Neutrophil (primary cell): Measurements from ENCODE around the gene HEMK1.

ENCODE experiments used
- H3K27ac ChIP-seq: fragments of 200-600 bp; sonication (generic); 2 replicates; pipeline ENCODE4 v1.5.1; 2016; ENCODE audit warnings: mild to moderate bottlenecking, moderate library complexity
- H3K27me3 ChIP-seq: fragments of 200-600 bp; sonication (generic); 2 replicates; pipeline ENCODE4 v1.6.0; 2016; ENCODE audit warnings: mild to moderate bottlenecking
- H3K36me3 ChIP-seq: fragments of 200-600 bp; sonication (generic); 2 replicates; pipeline ENCODE4 v1.5.1; 2017
- H3K4me1 ChIP-seq, 2 experiments: fragments of 200-600 bp in 1 of 2; sonication (generic) in 1 of 2; 1 replicate in 1 of 2; 2 replicates in 1 of 2; pipeline versions ENCODE4 v1.5.1 to v1.6.1; 2013 to 2016; ENCODE audit warnings: low read depth in 1 of 2, low read length in 1 of 2, mild to moderate bottlenecking in 1 of 2, moderate library complexity in 1 of 2; ENCODE audit not compliant: control insufficient read depth in 1 of 2, insufficient read depth in 1 of 2
- H3K4me3 ChIP-seq, 2 experiments: fragments of 200-600 bp in 1 of 2; sonication (generic) in 1 of 2; 1 replicate in 1 of 2; 2 replicates in 1 of 2; pipeline ENCODE4 v1.5.1; 2013 to 2016; ENCODE audit warnings: low read depth in 1 of 2, low read length in 1 of 2, mild to moderate bottlenecking in 1 of 2, moderate library complexity in 1 of 2
- H3K9me3 ChIP-seq: fragments of 200-600 bp; sonication (generic); 2 replicates; pipeline ENCODE4 v1.5.1; 2016
- TF ChIP-seq, protein P1 (sequence below): fragments of 200-600 bp; sonication (generic); IDR thresholded peaks from 2 replicates; pipeline ENCODE4 v1.5.1; 2016; ENCODE audit warnings: antibody characterized with exemption

Gene HEMK1

DNA sequence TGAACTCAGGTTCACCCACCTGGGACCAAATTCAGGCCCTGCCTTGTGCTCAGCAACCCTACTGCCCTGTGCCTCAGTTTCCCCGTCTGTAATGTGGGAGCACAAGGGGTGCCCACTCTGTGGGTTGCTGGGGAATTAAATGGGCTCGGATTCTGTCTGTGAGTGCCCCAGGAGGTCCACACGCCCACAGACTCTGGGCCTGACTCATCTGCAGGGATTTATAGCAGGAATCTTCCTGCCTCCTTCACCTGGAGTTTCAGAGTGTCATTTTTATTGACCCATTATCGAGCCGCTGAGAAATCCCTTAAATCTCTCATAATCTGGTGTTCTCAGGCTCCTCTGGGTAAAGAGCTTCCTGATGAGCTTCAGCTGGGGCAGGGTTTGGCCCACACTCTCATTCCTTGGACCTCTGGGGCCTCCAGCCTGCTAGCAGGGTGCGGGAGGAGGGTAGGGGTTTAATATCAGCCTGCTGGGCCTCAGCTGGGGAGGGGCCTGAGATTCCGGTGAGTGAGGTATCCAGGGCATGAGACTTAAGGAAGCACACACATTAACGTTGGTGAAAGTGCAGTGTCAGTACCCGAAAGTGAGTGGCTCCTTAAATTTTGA, 18.2 kb upstream of the HEMK1 start:
- TF ChIP-seq, protein P1, sequence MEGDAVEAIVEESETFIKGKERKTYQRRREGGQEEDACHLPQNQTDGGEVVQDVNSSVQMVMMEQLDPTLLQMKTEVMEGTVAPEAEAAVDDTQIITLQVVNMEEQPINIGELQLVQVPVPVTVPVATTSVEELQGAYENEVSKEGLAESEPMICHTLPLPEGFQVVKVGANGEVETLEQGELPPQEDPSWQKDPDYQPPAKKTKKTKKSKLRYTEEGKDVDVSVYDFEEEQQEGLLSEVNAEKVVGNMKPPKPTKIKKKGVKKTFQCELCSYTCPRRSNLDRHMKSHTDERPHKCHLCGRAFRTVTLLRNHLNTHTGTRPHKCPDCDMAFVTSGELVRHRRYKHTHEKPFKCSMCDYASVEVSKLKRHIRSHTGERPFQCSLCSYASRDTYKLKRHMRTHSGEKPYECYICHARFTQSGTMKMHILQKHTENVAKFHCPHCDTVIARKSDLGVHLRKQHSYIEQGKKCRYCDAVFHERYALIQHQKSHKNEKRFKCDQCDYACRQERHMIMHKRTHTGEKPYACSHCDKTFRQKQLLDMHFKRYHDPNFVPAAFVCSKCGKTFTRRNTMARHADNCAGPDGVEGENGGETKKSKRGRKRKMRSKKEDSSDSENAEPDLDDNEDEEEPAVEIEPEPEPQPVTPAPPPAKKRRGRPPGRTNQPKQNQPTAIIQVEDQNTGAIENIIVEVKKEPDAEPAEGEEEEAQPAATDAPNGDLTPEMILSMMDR: no peak
- Histone ChIP-seq H3K4me1 (no peaks in the 10 kb centered on the region), H3K27ac (no peak overlapping the region), H3K4me3 (no peak overlapping the region), H3K27me3 (no peaks in the 10 kb centered on the region), H3K9me3 (no peaks in the 10 kb centered on the region), H3K36me3 (no peaks in the 10 kb centered on the region)

DNA sequence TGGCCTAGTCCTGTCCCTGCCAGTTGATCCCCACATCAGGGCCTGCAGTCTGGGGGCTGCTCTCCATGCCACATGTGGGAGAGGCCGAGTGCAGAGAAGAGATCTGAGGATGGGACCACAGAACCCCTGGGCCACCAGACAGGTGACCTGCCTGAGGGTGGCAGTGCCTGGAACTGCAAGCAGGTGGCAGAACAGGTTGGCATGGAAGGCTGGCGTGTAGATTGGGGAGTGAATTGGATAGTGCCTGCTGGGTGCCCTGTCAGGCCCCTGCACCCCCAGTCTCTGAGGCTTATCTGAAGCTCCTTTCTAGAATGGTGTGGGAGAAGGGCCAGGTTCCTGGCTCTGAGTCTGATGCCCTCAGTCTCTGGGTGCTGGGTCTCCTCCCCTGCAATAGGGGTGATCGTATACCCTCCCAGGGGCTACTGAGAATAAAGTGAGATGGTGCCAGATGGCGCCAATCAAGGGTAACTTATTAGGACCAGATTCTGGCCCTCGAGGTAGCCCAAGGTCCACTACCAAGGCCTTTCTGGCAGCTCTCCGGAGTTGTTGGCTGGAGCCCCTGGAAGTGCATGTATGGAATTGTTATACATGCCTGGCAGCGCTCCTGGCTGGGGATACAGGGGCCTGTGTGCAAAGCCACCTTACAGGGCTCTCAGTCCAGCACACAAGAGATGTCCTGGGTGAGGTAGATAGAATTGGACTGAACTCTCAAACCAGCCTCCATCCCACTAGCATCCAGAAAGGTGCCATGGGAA, 17.5 kb upstream of the HEMK1 start:
- Histone ChIP-seq H3K27ac (no peak overlapping the region), H3K4me3 (no peak overlapping the region), H3K4me1 (no peaks in the 10 kb centered on the region), H3K27me3 (no peaks in the 10 kb centered on the region), H3K9me3 (no peaks in the 10 kb centered on the region), H3K36me3 (no peaks in the 10 kb centered on the region)
- TF ChIP-seq, protein P1: no peak

DNA sequence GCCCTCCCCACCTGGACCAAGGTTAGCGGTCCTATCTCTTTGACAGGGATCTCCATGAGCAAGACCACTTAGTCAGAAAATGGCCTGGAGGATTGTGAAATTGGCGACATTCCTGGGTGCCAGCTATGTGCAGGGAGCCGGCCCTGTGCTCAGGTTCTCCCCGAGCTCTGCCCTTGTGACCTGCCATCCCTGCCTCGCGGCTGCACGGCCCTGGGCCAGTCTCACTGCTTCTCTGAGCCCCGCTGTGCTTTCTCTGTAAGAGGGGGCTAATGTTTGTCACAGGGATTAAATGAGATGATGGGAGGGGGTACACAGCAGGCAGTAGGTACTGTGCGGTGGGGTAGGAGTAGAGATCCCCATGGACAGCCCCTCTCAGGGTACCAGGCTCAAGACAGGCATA, 16.7 kb upstream of the HEMK1 start:
- no peaks in the 10 kb centered on the region for H3K36me3 ChIP-seq
- H3K27ac ChIP-seq: no peak overlapping the region
- H3K27me3 ChIP-seq: no peaks in the 10 kb centered on the region
- H3K4me1 ChIP-seq: no peaks in the 10 kb centered on the region
- TF ChIP-seq, protein P1: no peak
- H3K4me3 ChIP-seq: no peak overlapping the region
- H3K9me3 ChIP-seq: no peaks in the 10 kb centered on the region

DNA sequence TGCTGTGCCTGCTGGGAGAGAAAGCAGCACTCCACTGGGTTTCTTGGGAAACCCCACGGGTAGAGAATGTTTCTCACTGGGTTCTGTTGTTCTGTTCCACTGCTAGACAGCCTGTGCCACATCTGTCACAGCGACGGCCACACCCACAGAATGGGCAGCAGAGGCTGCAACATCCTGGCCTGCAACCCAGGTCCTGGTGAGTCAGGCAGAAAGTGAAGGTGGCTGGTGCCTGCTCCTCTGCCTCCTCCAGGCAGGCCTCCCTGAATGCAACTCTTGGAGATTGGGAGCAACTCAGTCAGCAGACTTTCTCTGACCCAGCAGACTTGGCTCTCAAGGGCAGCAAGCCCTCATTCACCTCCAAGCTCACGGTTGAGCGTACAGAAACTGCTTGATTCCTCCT, 14.8 kb upstream of the HEMK1 start:
- Histone ChIP-seq H3K27ac (no peak overlapping the region), H3K9me3 (no peaks in the 10 kb centered on the region), H3K36me3 (no peaks in the 10 kb centered on the region), H3K27me3 (no peaks in the 10 kb centered on the region), H3K4me3 (no peak overlapping the region), H3K4me1 (no peaks in the 10 kb centered on the region)
- TF ChIP-seq, protein P1: no peak

DNA sequence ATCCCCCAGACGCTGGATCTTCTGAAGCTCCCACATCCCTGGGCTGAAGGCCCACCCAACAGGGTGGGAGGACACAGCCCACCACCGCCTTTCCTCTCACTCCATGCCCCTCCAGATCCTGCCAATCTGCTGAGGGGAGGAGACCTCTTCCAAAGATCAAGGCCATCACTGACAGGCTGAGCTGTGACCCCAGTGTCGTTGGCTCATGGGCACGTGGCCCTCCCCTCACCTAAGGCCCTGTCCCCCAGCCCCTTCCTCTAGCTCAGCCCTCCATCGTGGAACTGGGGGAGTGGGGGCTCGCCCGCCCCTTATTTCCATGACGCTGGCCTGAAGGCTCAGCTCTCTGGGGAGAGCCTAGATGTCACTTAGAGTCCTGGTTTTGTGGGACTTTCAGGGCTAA, 12.2 kb upstream of the HEMK1 start:
- TF ChIP-seq, protein P1: no peak

More for the DNA sequence above, 12.2 kb upstream of the HEMK1 start:
- H3K36me3 ChIP-seq: no peaks in the 10 kb centered on the region
- H3K4me3 ChIP-seq: no peak overlapping the region
- no peaks in the 10 kb centered on the region for H3K9me3 ChIP-seq
- no peaks in the 10 kb centered on the region for H3K4me1 ChIP-seq
- no peak overlapping the region for H3K27ac ChIP-seq
- H3K27me3 ChIP-seq: no peaks in the 10 kb centered on the region
